Trophoblast cell (in vitro differentiated cells and primary cell): ENCODE measurements around the gene FAM110A.

Experiments
- DNase-seq, 2 donors: peaks; one replicate each; pipeline ENCODE4 v3.0.0-alpha.2; 2016
- H2AFZ ChIP-seq: 2 replicates; pipeline ENCODE4 v1.6.1; 2013; ENCODE audit warnings: low read length, moderate library complexity, mild to moderate bottlenecking; ENCODE audit not compliant: insufficient read depth, poor library complexity
- H2AK5ac ChIP-seq: 2 replicates; pipeline ENCODE4 v1.6.1; 2013; ENCODE audit warnings: mild to moderate bottlenecking, low read length
- H2BK120ac ChIP-seq: 2 replicates; pipeline ENCODE4 v1.6.1; 2013; ENCODE audit warnings: low read length, mild to moderate bottlenecking, moderate library complexity; ENCODE audit not compliant: insufficient read depth, poor library complexity
- H2BK12ac ChIP-seq: 2 replicates; pipeline ENCODE4 v1.6.1; 2013; ENCODE audit warnings: mild to moderate bottlenecking, low read length, moderate library complexity
- H2BK5ac ChIP-seq: 2 replicates; pipeline ENCODE4 v1.6.1; 2013; ENCODE audit warnings: low read length, low read depth, moderate library complexity, mild to moderate bottlenecking; ENCODE audit not compliant: poor library complexity
- H3K14ac ChIP-seq: 2 replicates; pipeline ENCODE4 v1.6.1; 2013; ENCODE audit warnings: mild to moderate bottlenecking, low read length
- H3K18ac ChIP-seq: 2 replicates; pipeline ENCODE4 v1.6.1; 2013; ENCODE audit warnings: mild to moderate bottlenecking, low read length
- H3K23ac ChIP-seq: 2 replicates; pipeline ENCODE4 v1.6.1; 2013; ENCODE audit warnings: low read length
- H3K27ac ChIP-seq: 2 replicates; pipeline ENCODE4 v1.5.1; 2013; ENCODE audit warnings: low read depth, mild to moderate bottlenecking, inconsistent platforms, low read length, moderate library complexity
- H3K27me3 ChIP-seq: 2 replicates; pipeline ENCODE4 v1.6.1; 2013; ENCODE audit warnings: inconsistent platforms, mild to moderate bottlenecking, low read length, moderate library complexity; ENCODE audit not compliant: insufficient read depth
- H3K36me3 ChIP-seq, 2 experiments: 1 replicate in 1 of 2; 2 replicates in 1 of 2; pipeline ENCODE4 v1.6.1; 2013; ENCODE audit warnings: low read length in 2 of 2, mild to moderate bottlenecking in 2 of 2, moderate library complexity in 1 of 2; ENCODE audit not compliant: insufficient read depth in 2 of 2, control insufficient read depth in 1 of 2
- H3K4ac ChIP-seq: 2 replicates; pipeline ENCODE4 v1.6.1; 2013; ENCODE audit warnings: low read depth, mild to moderate bottlenecking, low read length, moderate library complexity
- H3K4me1 ChIP-seq, 2 experiments: 1 replicate in 1 of 2; 2 replicates in 1 of 2; pipeline ENCODE4 v1.6.1; 2013; ENCODE audit warnings: low read length in 2 of 2, mild to moderate bottlenecking in 2 of 2, moderate library complexity in 1 of 2; ENCODE audit not compliant: insufficient read depth in 2 of 2, control insufficient read depth in 1 of 2
- H3K4me2 ChIP-seq: 2 replicates; pipeline ENCODE4 v1.6.1; 2013; ENCODE audit warnings: inconsistent platforms, mild to moderate bottlenecking, low read length, moderate library complexity
- H3K4me3 ChIP-seq: 2 replicates; pipeline ENCODE4 v1.5.1; 2013; ENCODE audit warnings: mild to moderate bottlenecking, low read depth, low read length, inconsistent platforms
- H3K79me1 ChIP-seq: one replicate; pipeline ENCODE4 v1.6.1; 2013; ENCODE audit warnings: low read length
- H3K79me2 ChIP-seq: 2 replicates; pipeline ENCODE4 v1.6.1; 2013; ENCODE audit warnings: low read length, mild to moderate bottlenecking; ENCODE audit not compliant: control insufficient read depth, insufficient read depth, poor library complexity
- H3K9ac ChIP-seq: 2 replicates; pipeline ENCODE4 v1.6.1; 2013; ENCODE audit warnings: mild to moderate bottlenecking, low read length
- H3K9me3 ChIP-seq: 2 replicates; pipeline ENCODE4 v1.6.1; 2013; ENCODE audit warnings: low read depth, mild to moderate bottlenecking, control low read depth, inconsistent platforms, low read length; ENCODE audit not compliant: insufficient read depth
- H4K12ac ChIP-seq: 2 replicates; pipeline ENCODE4 v1.6.1; 2013; ENCODE audit warnings: low read depth, mild to moderate bottlenecking, low read length, moderate library complexity
- H4K8ac ChIP-seq: 2 replicates; pipeline ENCODE4 v1.6.1; 2013; ENCODE audit warnings: low read depth, mild to moderate bottlenecking, low read length, moderate library complexity
- H4K91ac ChIP-seq: one replicate; pipeline ENCODE4 v1.6.1; 2013; ENCODE audit warnings: low read depth, mild to moderate bottlenecking, low read length, moderate library complexity
- WGBS: extraction: QIAGEN DNeasy Blood & Tissue Kit; methylation state at CpG from one replicate; pipeline ENCODE4 v1.1.7; 2013; ENCODE audit warnings: missing lambda C conversion rate; ENCODE audit not compliant: insufficient read length, insufficient coverage; ENCODE audit errors: extremely low coverage; 5-methylcytosine and 5-hydroxymethylcytosine counted together

The FAM110A gene

GRCh38 chr20:877814-878213 is 44.3 kb downstream of the FAM110A start:
- Histone ChIP-seq H3K9ac (no peak overlapping the region), H3K4me2 (no peak overlapping the region), H3K4me1 (peaks cover 6% of the 10 kb centered on the region in 2 experiments), H3K36me3 (no peaks in the 10 kb centered on the region), H3K14ac (no peak overlapping the region), H4K8ac (no peak overlapping the region), H2BK120ac (no peak overlapping the region), H3K79me2 (no peaks in the 10 kb centered on the region), H3K27ac (no peak overlapping the region), H3K27me3 (no peaks in the 10 kb centered on the region), H3K4ac (no peak overlapping the region), H4K91ac (no peak overlapping the region), H3K9me3 (no peaks in the 10 kb centered on the region), H3K4me3 (no peak overlapping the region), H2BK5ac (no peak overlapping the region), H3K79me1 (no peaks in the 10 kb centered on the region), H4K12ac (no peak overlapping the region), H3K23ac (no peak overlapping the region), H2AK5ac (no peak overlapping the region), H3K18ac (no peak overlapping the region), H2AFZ (no peak overlapping the region), H2BK12ac (no peak overlapping the region)
- no CpG with 5 or more reads among the region's 7 CpGs for WGBS
- DNase-seq = no peak

DNA sequence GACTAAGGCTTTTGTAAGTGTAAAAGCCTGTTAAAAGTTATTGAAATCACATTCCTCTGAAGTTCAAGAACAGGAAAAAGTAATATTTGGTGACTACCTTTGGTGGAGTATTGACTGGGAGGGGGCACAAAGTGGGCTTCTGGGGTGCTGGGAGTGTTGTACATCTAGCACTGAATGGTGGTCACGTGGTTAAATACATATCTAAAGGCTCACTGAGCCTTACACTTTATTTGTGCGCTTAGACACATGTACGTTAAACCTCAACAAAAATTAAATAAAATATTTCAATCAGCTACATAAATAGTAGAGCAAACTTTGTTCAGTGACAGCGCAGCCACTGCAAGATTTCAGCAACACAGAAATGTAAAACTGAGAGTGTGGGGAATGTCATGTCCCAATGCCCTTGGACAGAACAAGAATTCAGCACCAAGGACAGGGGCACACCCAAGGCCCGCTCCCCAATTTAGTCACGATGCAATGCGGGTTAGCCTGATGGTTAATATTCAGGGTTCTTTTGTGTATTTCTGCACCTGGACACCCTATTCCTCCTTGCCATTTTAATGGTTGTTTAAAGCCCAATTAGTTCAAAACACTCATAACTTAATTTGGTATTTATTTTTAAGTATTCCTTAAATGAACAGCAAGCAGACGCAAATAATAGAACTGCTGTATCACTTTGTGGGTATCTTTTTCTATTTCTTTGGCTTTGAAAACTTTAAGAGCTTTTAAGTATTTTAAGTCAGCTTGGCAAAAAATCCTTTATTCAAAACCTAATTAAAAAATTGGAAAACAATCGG is 45.2 kb downstream of the FAM110A start:
- Histone ChIP-seq H3K79me1 (no peaks in the 10 kb centered on the region), H3K4me3 (no peak overlapping the region), H3K14ac (no peak overlapping the region), H3K4me1 (peaks cover under 1% of the 10 kb centered on the region in 2 experiments), H3K27me3 (no peaks in the 10 kb centered on the region), H4K8ac (no peak overlapping the region), H2BK120ac (no peak overlapping the region), H4K12ac (no peak overlapping the region), H3K23ac (no peak overlapping the region), H2BK12ac (no peak overlapping the region), H2AFZ (no peak overlapping the region), H2BK5ac (no peak overlapping the region), H3K27ac (no peak overlapping the region), H3K36me3 (no peaks in the 10 kb centered on the region), H2AK5ac (no peak overlapping the region), H3K79me2 (no peaks in the 10 kb centered on the region), H3K4me2 (no peak overlapping the region), H3K18ac (no peak overlapping the region), H3K9ac (no peak overlapping the region), H3K9me3 (no peaks in the 10 kb centered on the region), H3K4ac (no peak overlapping the region), H4K91ac (no peak overlapping the region)
- DNase-seq = peak in 1 of 2 donors; percentile 23
- no CpG with 5 or more reads among the region's 9 CpGs for WGBS

DNA sequence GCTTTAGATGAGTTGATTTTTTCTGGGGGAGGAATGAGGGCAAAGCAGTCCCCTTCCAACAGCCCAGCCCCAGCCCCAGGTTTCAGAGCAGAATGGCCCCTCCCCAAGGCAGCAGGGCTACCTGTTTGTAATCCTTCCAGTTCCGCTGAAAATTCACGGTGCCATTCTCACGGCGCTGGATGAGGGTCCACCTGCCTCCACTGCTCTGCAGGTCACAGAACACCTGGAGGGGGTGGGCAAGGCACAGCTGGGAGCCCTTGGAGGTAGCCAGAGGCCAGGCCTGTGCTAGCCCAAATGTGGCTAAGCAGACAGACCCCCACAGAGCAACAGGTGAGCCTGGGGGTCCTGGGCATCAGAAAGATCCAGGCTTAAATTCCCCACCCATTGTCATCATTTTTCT is 46.1 kb downstream of the FAM110A start:
- H4K8ac ChIP-seq = no peak overlapping the region
- no peak for DNase-seq
- no peak overlapping the region for H4K91ac ChIP-seq
- H2AFZ ChIP-seq = no peak overlapping the region
- no peaks in the 10 kb centered on the region for H3K79me2 ChIP-seq
- no peak overlapping the region for H3K9ac ChIP-seq
- no CpG with 5 or more reads among the region's 4 CpGs for WGBS
- H3K79me1 ChIP-seq = no peaks in the 10 kb centered on the region
- H4K12ac ChIP-seq = no peak overlapping the region
- H2BK12ac ChIP-seq = no peak overlapping the region
- H3K23ac ChIP-seq = no peak overlapping the region
- H3K9me3 ChIP-seq = no peaks in the 10 kb centered on the region
- no peak overlapping the region for H3K18ac ChIP-seq
- H3K4ac ChIP-seq = no peak overlapping the region
- no peak overlapping the region for H3K14ac ChIP-seq
- H3K4me2 ChIP-seq = no peak overlapping the region
- H3K27ac ChIP-seq = no peak overlapping the region
- no peaks in the 10 kb centered on the region for H3K36me3 ChIP-seq
- H2BK120ac ChIP-seq = no peak overlapping the region
- H3K4me1 ChIP-seq = no peaks in the 10 kb centered on the region
- H3K27me3 ChIP-seq = no peaks in the 10 kb centered on the region
- H2AK5ac ChIP-seq = no peak overlapping the region
- no peak overlapping the region for H3K4me3 ChIP-seq
- H2BK5ac ChIP-seq = no peak overlapping the region

GRCh38 chr20:881051-881782 is 47.7 kb downstream of the FAM110A start:
- H3K4ac ChIP-seq = no peak overlapping the region

More at GRCh38 chr20:881051-881782, 47.7 kb downstream of the FAM110A start:
- Histone ChIP-seq H3K9ac (no peak overlapping the region), H3K14ac (no peak overlapping the region), H3K4me2 (no peak overlapping the region), H2BK5ac (no peak overlapping the region), H3K79me1 (no peaks in the 10 kb centered on the region), H3K27ac (no peak overlapping the region), H3K4me1 (no peaks in the 10 kb centered on the region), H4K12ac (no peak overlapping the region), H2BK12ac (no peak overlapping the region), H3K36me3 (no peaks in the 10 kb centered on the region), H4K91ac (no peak overlapping the region), H3K23ac (no peak overlapping the region), H3K79me2 (no peaks in the 10 kb centered on the region), H3K27me3 (no peaks in the 10 kb centered on the region), H2AK5ac (no peak overlapping the region), H4K8ac (no peak overlapping the region), H3K4me3 (no peak overlapping the region), H2AFZ (no peak overlapping the region), H3K18ac (no peak overlapping the region), H3K9me3 (no peaks in the 10 kb centered on the region), H2BK120ac (no peak overlapping the region)
- no peak for DNase-seq
- WGBS = no CpG with 5 or more reads among the region's 10 CpGs
